Cerebellar cortex (tissue), 1 donor: ENCODE measurements around the gene TPO.
"Not testable (repeated sequence)": the region's sequence is repeated elsewhere in the genome, so short reads cannot be mapped to it uniquely, and the experiment has no call there.

Source experiments
- DNase-seq: peaks from one replicate; pipeline ENCODE4 v3.0.0-alpha.2; 2015; ENCODE audit warnings: low spot score

The TPO gene

DNA sequence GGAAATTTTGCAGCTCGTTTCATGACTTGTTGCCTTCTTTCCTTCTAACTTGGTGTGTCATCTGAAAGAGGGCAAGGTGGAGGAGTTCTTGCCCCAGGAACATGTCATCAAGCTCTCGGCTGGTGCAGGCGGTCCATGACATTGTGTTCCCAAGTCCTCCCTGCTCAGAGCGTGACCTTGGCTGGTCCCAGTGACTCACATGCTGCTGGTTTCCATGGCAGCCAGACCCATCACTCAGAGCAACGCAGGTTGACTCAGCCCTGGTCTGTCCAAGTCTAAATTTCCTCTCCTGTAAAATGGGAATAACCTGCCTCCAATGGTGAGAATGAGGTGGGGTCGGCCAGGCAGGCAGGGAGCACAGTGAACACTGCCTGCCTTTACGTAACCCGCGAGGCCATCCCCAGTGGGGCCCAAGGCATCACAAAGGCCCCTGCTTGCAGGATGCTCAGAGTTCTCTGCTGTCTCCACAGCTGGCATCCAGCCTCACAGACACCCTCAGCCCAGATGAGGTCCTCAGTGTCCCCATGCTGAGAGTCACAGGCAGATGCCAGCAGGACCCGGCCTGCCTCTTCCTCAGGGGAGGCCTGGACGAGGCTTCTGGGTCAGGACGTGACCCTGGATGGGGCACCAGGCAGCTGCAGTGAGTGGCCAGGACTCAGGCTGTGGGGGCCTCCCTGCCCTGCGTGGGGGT lies 143.7 kb downstream of the TPO start:
- no peak for DNase-seq

DNA sequence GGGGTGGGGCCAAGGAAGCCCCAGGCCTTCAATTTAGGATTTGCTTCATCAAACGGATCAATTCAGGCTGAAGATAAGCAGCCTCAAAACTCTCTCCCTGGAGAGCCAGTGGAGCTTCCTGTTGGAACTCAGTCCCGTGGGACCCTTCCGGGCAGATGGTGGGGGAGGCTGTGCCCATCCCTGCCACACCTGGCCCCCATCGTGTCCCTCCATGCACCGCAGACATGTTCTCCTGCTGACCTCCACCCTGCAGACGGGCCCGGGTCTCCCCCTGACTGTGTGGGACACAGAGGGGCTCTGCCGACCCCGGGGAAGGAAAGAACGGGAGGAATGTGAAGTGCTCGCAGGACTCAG lies 144.2 kb downstream of the TPO start:
- no peak for DNase-seq

DNA sequence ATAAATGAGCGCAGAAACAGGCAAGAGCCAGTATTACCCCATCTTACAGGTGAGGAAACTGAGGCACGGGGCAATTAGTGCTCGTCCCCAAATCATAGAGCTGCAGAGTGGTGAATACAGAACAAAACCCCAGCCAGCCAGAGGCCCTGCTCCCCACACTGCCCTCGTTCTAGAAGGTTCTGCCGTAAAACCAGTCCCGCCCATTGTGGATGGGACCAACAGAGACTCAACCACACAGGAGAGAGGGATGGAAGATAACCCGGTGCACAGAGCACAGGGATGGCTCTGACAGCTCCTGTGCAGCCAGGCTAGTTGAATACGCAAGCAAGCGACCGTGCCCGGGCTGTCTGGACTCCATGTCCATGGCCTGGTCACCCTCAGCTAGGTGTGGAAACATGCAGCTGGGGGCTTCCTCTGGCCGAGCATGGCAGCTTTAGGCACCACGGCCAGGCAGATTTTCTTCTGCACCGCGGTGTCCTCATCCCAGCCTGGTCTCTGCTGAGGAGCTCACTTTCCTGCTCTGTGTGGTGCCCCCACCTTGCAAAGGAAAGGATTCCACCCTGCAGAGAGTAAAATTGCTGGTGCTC lies 146.4 kb downstream of the TPO start:
- DNase-seq = no peak

- no peak for DNase-seq
These were observed 148.0 kb downstream of the TPO start for GRCh38 chr2:1561259-1561658.

DNA sequence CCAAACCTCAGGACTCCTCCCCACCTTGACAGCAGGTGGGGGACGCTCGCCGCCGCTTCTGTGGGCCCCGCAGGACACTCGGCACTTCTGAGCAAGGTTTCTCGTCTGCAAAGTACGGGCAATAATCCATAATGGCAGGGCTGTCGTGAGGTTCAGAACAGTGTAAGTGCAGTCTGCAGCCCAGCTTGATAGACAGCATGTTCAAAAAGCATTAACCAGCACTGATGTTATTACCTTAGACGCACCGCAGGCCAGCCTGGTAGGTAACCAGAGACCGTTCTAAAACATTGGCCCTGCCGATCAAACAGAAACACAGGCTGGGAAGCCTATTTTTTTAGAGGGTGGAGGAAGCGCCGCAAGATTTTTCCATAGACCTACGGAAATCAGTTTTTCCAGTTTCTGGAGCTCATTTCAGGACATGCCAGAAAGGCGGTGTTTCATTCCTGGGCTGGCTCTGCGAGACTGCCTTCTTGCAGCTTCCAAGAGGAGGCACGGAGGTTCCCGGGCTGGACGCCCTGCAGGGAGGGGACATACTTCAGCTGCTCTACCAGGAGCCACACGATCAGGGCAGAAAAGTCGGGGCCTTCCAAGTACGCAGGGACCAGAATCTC lies 148.7 kb downstream of the TPO start:
- no peak for DNase-seq

- no peak for DNase-seq
These were observed 150.0 kb downstream of the TPO start for GRCh38 chr2:1563084-1563857.

GRCh38 chr2:1563943-1564891 lies 151.0 kb downstream of the TPO start:
- no peak for DNase-seq

DNA sequence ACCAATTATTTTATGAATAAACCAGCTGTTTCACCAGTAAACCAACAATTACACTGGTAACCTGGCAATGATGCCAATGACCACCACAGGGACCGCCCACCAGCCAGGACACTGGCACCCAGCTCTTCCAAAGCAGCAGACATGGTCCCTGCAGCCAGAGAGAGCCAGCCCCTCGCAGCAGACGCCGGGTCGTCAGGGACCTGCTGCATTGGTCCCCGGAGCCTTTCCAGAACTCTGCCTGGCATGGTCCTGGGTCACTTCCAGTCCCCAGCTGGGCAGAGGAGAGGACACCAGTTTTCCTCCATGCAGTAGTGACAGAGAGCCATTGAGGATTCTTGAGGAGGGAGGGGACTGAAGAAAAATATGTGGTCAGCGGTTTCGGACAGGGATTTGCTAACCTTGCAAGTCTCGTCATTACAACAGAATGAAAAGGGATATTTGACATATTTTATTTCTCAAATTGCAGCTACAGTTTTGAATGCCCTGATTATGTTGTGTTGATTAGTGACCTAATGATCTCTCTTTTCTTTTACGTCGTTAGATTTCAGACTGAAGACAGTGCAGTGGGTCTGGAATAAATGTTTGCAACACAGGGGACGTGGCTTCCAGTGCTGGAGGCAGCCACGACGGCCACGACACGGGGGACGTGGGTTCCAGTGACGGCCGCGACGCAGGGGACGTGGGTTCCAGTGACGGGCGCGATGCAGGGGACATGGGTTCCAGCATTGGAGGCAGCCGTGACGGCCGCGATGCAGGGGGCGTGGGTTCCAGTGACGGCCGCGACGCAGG lies 154.5 kb downstream of the TPO start:
- no peak for DNase-seq

DNA sequence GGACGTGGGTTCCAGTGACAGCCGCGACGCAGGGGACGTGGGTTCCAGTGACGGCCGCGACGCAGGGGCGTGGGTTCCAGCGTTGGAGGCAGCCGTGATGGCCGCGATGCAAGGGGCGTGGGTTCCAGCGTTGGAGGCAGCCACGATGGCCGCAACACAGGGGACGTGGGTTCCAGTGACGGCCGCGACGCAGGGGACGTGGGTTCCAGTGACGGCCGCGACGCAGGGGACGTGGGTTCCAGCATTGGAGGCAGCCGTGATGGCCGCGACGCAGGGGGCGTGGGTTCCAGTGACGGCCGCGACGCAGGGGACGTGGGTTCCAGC lies 155.0 kb downstream of the TPO start:
- not testable (repeated sequence) for DNase-seq

- DNase-seq = no peak
These were observed 156.7 kb downstream of the TPO start for GRCh38 chr2:1569879-1570450.

- DNase-seq = no peak
These were observed 158.5 kb downstream of the TPO start for GRCh38 chr2:1571477-1572417.

DNA sequence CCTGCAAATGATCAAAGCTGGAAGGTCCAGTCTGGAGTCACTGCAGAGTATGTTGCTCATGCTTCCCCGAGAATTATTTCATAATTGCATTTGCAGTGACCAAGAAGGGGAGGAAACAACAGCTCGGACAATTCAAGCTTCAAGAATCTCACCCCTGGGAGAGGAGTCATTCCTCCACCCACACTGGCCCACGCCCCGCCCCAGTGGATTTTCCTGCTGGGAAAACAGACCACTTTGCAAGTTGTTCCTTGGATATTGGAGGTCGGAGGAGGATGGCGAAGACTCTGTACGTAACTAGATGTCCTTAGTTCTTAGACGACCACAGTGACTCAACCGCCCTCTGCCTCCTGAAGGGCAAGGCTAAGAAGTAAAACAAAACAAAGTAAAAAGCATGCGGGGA lies 159.4 kb downstream of the TPO start:
- no peak for DNase-seq

DNA sequence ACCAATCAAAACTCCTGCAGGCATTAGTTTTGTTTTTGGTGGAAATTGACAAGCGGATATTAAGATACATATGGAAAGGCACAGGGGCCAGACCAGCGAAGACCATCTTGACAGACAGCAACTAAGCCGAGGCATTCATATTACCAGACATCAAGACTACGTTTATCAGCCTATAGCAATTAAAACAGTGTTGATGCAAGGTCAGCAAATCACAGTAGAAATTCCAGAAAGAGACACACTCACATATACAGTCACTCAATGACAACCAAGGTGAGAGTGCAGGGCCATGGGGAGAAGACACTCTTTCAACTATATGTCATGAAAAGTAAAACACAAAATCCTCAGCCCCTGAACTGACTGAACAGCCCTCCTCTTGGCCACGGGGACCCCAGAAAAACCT lies 164.6 kb downstream of the TPO start:
- DNase-seq = no peak

DNA sequence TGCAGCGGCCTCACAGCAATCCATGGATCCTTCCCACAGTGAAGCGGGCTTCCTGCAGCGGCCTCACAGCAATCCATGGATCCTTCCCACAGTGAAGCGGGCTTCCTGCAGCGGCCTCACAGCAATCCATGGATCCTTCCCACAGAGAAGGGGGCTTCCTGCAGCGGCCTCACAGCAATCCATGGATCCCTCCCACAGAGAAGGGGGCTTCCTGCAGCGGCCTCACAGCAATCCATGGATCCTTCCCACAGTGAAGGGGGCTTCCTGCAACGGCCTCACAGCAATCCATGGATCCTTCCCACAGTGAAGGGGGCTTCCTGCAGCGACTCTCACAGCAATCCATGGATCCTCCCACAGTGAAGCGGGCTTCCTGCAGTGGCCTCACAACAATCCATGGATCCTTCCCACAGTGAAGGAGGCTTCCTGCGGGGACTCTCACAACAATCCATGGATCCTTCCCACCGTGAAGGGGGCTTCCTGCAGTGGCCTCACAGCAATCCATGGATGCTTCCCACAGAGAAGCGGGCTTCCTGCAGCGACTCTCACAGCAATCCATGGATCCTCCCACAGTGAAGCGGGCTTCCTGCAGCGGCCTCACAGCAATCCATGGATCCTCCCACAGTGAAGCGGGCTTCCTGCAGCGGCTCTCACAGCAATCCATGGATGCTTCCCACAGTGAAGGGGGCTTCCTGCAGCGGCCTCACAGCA lies 168.1 kb downstream of the TPO start:
- DNase-seq = not testable (repeated sequence)

DNA sequence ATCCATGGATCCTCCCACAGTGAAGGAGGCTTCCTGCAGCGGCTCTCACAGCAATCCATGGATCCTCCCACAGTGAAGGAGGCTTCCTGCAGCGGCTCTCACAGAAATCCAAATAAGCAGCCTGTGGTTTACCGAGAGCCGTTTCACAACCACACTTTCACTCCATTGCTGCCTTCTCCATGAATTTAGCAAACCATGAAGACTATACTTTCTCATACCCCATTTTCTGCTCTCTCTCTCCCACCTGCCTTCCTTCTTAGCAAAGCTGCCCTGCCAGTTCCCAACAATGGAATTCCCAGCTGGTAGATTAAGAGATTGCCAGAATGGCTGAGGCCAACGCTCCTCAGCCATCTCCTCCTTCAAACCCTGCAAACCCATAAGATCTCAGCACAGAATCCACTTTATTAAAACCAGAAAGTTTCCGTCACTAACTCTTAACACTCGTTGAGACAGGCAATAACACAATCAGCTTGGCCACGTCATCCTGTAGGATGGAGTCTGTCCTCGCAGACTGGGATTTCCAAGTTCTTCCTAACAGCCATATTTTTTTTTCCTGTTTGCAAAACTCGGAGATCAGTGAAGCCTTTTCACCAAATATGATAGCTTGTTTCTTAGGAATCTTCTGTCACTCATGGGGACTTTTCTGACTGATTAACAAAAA lies 168.8 kb downstream of the TPO start:
- no peak for DNase-seq

- DNase-seq = no peak
These were observed 169.7 kb downstream of the TPO start for GRCh38 chr2:1582891-1583341.

DNA sequence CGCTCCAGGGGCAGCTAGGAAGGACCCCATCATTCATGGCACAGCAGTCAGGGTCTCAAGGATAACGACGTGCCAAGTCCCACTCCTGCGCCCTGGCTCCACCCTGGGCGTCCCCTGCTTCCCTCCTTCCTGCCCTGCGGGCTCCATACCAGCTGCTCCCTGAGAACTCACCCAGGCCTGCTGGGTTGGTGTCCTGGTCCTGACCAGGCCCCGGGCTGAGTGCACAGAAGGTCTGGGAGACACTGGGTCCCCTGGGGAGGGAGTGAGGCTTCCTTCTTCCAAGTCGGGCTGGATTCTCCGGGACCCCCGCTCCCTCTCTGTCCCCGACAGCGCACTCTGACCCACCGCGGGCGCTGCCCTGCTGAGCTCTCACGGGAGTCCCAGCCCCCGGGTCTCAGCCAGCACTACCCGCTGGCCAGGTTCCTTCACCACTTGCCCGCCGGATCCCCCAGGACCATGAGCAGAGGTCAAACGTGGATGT lies 170.8 kb downstream of the TPO start:
- no peak for DNase-seq
